Measurements from ENCODE around the gene LCP2.

- TF ChIP-seq, protein P1, sequence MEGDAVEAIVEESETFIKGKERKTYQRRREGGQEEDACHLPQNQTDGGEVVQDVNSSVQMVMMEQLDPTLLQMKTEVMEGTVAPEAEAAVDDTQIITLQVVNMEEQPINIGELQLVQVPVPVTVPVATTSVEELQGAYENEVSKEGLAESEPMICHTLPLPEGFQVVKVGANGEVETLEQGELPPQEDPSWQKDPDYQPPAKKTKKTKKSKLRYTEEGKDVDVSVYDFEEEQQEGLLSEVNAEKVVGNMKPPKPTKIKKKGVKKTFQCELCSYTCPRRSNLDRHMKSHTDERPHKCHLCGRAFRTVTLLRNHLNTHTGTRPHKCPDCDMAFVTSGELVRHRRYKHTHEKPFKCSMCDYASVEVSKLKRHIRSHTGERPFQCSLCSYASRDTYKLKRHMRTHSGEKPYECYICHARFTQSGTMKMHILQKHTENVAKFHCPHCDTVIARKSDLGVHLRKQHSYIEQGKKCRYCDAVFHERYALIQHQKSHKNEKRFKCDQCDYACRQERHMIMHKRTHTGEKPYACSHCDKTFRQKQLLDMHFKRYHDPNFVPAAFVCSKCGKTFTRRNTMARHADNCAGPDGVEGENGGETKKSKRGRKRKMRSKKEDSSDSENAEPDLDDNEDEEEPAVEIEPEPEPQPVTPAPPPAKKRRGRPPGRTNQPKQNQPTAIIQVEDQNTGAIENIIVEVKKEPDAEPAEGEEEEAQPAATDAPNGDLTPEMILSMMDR (IDR thresholded peaks at IDR 0.05): no peak
- TF ChIP-seq POLR2A (IDR thresholded peaks at IDR 0.05): no peak
Observed at GRCh38 chr5:170262061-170263045, 35.2 kb downstream of the LCP2 start.

Measured in esophagus squamous epithelium (tissue), 4 donors.